Hepatocyte (in vitro differentiated cells): ENCODE data around the gene FAF2.

Experiments used
- CTCF ChIP-seq: fragments of 200-600 bp; sonication (generic); IDR thresholded peaks from 2 replicates; pipeline ENCODE4 v1.5.1; 2016; ENCODE audit warnings: antibody characterized with exemption, mild to moderate bottlenecking; ENCODE audit not compliant: poor library complexity
- EZH2phosphoT487 ChIP-seq: fragments of 200-600 bp; sonication (generic); IDR thresholded peaks from one replicate; pipeline ENCODE4 v1.6.1; 2018; ENCODE audit warnings: antibody characterized with exemption, mild to moderate bottlenecking, low read depth, moderate library complexity; ENCODE audit not compliant: unreplicated experiment, severe bottlenecking

GRCh38 chr5:176408590-176408989 is 39.6 kb upstream of the FAF2 start:
- TF ChIP-seq CTCF: no peak
- no peak for TF ChIP-seq EZH2phosphoT487
